GM21528 (cell line): ENCODE data around the gene IL10RA.

Experiments used
- ATAC-seq: cut with Tn5 transposase; IDR thresholded peaks from one replicate; pipeline ENCODE4 v1.9.1; 2021; ENCODE audit warnings: mild to moderate bottlenecking, moderate library complexity; ENCODE audit not compliant: unreplicated experiment, low FRiP score

IL10RA gene

GRCh38 chr11:117986981-117987574 lies 884 bp downstream of the IL10RA start:
- peak; percentile 42 for ATAC-seq

DNA sequence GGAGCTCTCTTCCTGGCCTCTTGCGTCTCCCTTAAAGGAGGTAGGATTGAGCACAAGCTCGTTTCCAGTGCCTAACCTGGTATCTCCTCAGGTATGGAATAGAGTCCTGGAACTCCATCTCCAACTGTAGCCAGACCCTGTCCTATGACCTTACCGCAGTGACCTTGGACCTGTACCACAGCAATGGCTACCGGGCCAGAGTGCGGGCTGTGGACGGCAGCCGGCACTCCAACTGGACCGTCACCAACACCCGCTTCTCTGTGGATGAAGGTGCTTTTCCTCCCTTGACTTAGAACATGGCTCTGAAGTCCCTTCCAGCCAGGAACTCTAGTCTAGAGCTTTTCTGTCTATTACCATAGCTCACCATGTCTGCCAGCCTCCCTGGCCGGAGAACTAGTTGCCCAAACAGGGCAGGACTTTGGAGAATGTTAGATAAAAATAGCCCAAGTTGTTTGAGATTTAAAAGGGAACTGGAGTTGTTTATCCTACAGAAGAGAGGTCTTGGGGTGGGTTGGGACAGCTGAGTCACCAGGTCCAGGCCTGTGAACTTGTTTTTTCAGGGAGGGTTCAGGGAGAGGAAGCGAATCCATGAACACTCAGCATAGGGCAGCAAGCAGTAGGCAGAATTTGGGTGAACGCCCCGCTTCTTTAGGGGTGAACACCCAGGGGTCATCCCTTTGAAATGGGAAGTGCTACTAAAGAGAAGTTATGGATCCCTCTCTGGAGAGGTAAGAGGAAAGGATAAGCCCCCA lies 3.3 kb downstream of the IL10RA start:
- ATAC-seq: no peak

GRCh38 chr11:117992136-117992535 lies 5.9 kb downstream of the IL10RA start:
- no peak for ATAC-seq

DNA sequence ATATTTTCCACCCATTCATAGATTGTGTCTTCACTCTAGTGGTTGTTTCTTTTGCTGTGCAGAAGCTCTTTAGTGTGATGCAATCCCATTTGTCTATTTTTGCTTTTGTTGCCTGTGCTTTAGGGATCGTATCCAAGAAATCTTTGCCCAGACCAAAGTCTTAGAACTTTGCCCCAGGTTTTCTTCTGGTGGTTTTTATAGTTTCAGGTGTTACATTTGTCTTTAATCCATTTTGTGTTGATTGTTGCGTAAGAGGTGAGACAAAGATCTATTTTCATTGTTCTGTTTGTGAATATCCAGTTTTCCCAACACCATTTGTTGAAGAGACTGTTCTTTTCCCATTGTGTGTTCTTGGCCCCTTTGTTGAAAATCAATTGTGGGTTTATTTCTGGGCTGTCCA lies 6.4 kb downstream of the IL10RA start:
- ATAC-seq: no peak

DNA sequence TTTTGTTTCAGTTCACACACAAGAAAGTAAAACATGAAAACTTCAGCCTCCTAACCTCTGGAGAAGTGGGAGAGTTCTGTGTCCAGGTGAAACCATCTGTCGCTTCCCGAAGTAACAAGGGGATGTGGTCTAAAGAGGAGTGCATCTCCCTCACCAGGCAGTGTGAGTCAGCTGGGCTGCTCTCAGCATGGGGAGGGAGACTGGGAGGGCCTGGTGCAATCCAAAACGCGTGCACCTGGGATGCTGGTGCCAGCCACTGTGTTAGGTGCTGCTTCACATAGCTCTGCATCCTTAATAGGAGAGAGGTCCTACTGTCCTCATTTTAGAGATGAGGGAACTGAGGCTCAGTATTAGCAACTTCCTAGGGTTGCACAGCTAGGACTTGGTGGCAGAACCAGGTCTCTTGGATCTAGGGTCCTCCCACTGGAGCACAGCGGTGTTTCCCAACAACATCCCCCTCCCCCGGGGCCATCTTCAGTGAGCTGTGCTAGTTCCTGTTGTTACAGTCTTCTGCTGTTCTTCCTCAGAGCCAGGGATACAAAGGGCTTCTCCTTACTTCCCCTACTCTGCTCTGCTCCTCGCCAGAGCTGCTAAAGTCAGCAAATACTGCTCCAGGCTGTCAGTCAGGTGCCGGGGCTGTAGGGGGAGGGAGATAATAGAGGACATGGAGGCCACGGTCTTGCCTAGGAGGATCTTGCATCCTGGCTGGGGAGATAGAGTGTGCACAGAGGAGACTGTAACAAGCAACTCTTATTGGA lies 8.0 kb downstream of the IL10RA start:
- no peak for ATAC-seq

- no peak for ATAC-seq
These were observed 9.3 kb downstream of the IL10RA start for GRCh38 chr11:117995472-117995871.

GRCh38 chr11:117996058-117996457 lies 9.9 kb downstream of the IL10RA start:
- no peak for ATAC-seq

- no peak for ATAC-seq
These were observed 11.2 kb downstream of the IL10RA start for GRCh38 chr11:117997406-117997805.

GRCh38 chr11:117997823-117998579 lies 11.8 kb downstream of the IL10RA start:
- ATAC-seq: peak; percentile 66

DNA sequence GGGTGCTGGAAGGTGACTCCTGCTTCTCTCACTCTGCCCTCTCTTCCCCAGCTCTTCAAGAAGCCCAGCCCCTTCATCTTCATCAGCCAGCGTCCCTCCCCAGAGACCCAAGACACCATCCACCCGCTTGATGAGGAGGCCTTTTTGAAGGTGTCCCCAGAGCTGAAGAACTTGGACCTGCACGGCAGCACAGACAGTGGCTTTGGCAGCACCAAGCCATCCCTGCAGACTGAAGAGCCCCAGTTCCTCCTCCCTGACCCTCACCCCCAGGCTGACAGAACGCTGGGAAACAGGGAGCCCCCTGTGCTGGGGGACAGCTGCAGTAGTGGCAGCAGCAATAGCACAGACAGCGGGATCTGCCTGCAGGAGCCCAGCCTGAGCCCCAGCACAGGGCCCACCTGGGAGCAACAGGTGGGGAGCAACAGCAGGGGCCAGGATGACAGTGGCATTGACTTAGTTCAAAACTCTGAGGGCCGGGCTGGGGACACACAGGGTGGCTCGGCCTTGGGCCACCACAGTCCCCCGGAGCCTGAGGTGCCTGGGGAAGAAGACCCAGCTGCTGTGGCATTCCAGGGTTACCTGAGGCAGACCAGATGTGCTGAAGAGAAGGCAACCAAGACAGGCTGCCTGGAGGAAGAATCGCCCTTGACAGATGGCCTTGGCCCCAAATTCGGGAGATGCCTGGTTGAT lies 12.6 kb downstream of the IL10RA start:
- peak; percentile 5 for ATAC-seq

DNA sequence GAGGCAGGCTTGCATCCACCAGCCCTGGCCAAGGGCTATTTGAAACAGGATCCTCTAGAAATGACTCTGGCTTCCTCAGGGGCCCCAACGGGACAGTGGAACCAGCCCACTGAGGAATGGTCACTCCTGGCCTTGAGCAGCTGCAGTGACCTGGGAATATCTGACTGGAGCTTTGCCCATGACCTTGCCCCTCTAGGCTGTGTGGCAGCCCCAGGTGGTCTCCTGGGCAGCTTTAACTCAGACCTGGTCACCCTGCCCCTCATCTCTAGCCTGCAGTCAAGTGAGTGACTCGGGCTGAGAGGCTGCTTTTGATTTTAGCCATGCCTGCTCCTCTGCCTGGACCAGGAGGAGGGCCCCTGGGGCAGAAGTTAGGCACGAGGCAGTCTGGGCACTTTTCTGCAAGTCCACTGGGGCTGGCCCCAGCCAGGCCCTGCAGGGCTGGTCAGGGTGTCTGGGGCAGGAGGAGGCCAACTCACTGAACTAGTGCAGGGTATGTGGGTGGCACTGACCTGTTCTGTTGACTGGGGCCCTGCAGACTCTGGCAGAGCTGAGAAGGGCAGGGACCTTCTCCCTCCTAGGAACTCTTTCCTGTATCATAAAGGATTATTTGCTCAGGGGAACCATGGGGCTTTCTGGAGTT lies 13.3 kb downstream of the IL10RA start:
- no peak for ATAC-seq

DNA sequence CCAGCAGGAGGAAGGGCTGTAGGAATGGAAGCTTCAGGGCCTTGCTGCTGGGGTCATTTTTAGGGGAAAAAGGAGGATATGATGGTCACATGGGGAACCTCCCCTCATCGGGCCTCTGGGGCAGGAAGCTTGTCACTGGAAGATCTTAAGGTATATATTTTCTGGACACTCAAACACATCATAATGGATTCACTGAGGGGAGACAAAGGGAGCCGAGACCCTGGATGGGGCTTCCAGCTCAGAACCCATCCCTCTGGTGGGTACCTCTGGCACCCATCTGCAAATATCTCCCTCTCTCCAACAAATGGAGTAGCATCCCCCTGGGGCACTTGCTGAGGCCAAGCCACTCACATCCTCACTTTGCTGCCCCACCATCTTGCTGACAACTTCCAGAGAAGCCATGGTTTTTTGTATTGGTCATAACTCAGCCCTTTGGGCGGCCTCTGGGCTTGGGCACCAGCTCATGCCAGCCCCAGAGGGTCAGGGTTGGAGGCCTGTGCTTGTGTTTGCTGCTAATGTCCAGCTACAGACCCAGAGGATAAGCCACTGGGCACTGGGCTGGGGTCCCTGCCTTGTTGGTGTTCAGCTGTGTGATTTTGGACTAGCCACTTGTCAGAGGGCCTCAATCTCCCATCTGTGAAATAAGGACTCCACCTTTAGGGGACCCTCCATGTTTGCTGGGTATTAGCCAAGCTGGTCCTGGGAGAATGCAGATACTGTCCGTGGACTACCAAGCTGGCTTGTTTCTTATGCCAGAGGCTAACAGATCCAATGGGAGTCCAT lies 14.1 kb downstream of the IL10RA start:
- no peak for ATAC-seq

DNA sequence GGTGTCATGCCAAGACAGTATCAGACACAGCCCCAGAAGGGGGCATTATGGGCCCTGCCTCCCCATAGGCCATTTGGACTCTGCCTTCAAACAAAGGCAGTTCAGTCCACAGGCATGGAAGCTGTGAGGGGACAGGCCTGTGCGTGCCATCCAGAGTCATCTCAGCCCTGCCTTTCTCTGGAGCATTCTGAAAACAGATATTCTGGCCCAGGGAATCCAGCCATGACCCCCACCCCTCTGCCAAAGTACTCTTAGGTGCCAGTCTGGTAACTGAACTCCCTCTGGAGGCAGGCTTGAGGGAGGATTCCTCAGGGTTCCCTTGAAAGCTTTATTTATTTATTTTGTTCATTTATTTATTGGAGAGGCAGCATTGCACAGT lies 14.6 kb downstream of the IL10RA start:
- ATAC-seq: no peak

DNA sequence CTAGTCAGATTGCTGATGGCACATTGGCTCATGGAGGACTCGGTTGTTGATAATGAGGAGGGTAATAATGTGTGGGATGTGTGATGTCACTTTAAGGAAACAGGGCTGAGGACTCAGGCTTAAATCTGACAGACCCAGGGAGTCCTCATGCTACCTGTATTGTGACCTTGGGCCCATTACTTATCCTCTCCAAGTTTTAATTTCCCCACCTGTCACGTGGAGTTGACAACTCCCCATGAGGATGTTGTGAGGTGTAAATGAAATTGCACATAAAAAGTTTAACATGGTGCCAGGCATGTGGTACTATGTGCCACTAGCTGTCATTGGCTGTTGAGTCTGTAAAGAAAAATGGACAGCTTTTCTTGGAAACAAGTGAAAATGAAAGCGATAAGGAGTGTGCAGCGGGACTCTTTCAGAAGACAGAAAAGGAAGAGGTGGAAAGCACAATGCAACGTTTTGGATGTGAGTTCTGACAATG lies 15.3 kb downstream of the IL10RA start:
- ATAC-seq: no peak

GRCh38 chr11:118002010-118002540 lies 15.9 kb downstream of the IL10RA start:
- no peak for ATAC-seq

DNA sequence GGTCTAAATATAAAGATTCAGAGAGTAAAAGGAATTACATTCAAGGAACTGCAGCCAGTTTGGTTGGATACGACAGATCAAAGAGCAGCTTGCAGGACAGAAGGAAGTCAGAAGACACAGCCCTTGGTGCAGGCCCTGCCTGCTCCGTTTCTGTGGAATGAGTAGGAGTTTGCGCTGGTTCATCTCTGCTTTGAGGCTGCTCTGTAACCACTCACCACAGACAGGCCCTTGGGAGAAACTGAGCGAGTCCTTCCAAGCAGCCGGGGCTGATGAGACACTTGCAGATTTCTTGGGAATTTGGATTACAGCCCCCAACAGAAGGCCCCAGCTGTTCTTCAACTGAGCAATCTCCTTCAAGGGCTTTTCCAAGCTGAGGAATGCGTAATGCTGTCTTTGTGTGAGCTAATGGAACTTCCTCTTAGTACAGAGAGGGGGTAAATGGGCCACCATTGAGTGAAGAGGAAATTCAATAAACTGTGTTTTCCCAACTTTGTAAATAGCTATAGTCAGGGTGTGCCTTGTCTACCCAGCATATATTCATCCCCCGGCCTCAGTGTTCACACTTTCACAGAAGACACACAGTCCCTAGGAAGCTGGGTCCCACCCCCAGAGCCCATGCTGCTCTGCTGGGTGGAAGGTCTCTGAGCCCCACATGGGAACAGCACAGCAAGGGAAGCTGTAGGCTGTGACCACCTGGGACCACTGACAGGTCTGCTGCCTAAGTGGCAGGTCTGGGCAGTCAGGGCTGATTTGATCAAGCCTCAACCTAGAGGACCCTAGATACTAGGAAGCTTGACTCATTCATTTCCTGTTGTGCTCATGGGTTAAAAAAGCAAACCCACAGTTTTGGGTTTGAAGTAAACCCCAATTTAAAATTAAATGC lies 16.6 kb downstream of the IL10RA start:
- ATAC-seq: no peak

DNA sequence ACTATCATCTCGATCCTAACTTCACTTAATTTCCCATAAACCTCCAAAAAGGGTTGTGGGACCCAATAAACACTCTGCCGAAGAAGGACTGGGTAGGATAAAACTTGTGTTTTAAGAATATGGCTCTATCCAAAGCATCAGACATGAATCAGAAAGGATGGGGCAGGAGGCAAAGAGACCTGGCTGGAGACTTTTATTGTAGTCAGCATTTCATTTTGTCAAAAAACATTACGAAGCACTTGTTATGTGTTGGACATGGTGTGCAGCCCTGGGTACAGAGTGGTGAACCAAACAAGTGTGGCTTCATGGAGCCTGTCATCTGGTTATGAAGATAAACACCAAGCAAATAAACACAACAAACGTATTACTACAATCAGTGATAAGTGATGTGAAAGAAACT lies 17.3 kb downstream of the IL10RA start:
- no peak for ATAC-seq
